GM12874 (cell line): ENCODE data around the gene STPG1.

ENCODE experiments used
- CTCF ChIP-seq: IDR thresholded peaks from 2 replicates; pipeline ENCODE4 v1.5.1; 2011; ENCODE audit warnings: low read depth, mild to moderate bottlenecking, control low read depth, low read length, moderate library complexity; ENCODE audit not compliant: insufficient read depth

Gene STPG1

DNA sequence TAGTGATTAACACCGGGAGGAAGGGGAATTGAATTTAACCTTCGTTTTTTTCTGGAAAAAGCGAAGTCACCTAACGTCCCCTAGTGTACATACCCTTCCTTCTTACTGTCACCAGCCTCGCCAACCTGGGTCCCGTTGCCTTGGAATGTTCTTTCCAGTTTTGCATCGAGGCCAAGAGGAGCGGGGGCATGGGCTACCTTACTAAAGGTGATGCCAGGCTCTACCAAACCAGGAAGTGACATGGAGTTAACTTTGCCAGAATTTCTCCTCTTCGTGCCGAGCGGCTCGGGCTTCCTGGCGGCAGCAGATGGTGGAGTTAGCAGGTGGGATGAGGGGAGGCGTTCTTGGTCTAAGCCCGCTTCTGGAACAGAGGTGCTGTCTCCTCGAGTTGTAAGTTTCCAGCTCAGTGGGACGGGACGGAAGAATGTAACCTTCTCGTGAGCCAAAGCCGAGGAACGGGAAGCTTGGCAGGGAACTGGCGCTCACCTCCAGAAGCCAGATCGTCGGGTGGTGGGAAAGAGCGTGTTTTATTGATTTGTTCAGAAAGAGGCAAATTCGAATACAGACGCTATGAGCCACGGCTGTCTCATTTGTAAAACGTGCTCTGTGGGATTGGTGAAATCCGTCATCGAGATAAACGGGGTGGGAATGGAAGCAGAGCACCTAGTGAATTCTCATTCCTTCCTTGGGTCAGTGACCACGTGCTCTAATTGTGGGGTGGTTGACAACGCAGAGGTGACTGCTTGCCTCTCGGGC is 2.5 kb upstream of the STPG1 start:
- no peak for TF ChIP-seq CTCF

DNA sequence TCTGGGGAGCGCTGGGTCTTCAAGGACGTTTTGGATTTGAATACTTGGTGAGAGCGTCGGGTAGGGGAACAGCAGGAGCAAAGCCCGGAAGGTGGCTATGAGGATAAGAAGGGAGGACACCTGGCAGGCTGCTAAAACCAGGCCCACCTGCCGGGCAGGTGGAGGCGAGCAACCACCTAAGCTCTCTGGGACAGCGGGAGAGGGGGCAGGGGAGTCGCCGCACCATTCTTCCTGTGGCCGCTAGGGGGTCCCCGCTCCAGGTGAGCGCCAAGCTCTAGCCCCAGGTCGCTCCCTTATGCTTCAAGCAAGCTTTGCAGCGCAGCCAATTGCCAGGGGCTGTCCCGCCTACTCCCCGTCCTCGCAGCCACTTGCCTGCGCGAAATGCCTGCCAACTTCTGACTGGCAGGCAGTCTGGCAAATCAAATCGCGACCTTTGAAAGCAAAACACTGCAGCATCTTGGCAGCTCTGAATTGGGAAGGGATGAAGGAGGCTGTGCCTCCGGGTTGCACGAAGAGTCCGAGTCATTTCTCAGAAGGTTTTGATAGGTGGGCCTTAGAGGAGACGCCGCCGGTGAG is 1.8 kb upstream of the STPG1 start, which contains the start of gene NIPAL3:
Gene NIPAL3 (plus strand): TSS at position 469 of the 576 bp plus-strand sequence. CDS start 3,746 bp downstream, outside the sequence.
- peak; percentile 99 for TF ChIP-seq CTCF

DNA sequence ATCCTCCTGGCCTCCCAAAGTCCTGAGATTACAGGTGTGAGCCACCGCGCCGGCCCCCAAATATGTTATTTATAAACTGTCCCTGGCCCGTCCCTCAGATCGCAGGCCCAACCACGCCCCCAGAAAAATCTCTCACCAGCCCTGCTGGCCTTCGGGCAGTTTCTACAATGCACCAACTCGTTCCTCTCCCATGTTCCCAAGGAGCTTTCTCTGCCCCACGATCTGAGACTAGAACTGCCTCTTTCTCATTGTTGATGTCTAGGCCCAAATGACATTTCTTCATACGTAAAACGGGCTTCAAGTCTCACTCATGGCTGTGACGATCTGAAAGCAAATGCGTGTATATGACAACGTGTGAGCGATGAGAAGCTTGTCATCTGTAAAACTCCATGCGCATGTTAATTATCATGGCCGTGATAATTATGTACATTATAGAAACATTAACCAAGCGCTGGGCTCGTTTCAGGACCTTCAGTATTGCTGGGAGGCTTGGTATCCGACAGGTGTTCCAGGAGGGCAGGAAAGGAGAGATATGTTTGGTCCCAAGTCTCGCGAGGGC is 1.3 kb upstream of the STPG1 start:
- no peak for TF ChIP-seq CTCF

GRCh38 chr1:24412408-24412807 is 1.2 kb downstream of the STPG1 start:
- TF ChIP-seq CTCF: no peak

- TF ChIP-seq CTCF: no peak
Measured at GRCh38 chr1:24411963-24412362, 1.6 kb downstream of the STPG1 start.

GRCh38 chr1:24410750-24411149 is 2.8 kb downstream of the STPG1 start:
- no peak for TF ChIP-seq CTCF

- no peak for TF ChIP-seq CTCF
Measured at GRCh38 chr1:24409535-24409934, 4.0 kb downstream of the STPG1 start.
